GM10847 (cell line): ENCODE results near the gene RSL1D1.

Source experiments
- POLR2A ChIP-seq: IDR thresholded peaks from 2 replicates; pipeline ENCODE4 v1.6.1; 2011; ENCODE audit not compliant: insufficient read length; ENCODE audit errors: extremely low read depth

Gene RSL1D1

GRCh38 chr16:11851294-11852091 lies at the start of gene RSL1D1:
Gene RSL1D1 (minus strand): TSS chr16:11851542. CDS start chr16:11851512, 30 bp downstream.
- peak; percentile 88 for TF ChIP-seq POLR2A

GRCh38 chr16:11901091-11901490 lies 49.7 kb upstream of the RSL1D1 start:
- no peak for TF ChIP-seq POLR2A

GRCh38 chr16:11896486-11897176 lies 45.3 kb upstream of the RSL1D1 start:
- TF ChIP-seq POLR2A = no peak

- no peak for TF ChIP-seq POLR2A
These were observed 42.2 kb upstream of the RSL1D1 start for GRCh38 chr16:11893571-11893970.

- TF ChIP-seq POLR2A = no peak
These were observed 41.4 kb upstream of the RSL1D1 start for GRCh38 chr16:11892761-11893160.

- no peak for TF ChIP-seq POLR2A
These were observed 39.1 kb upstream of the RSL1D1 start for GRCh38 chr16:11890231-11890965.

GRCh38 chr16:11886881-11887280 lies 35.5 kb upstream of the RSL1D1 start:
- no peak for TF ChIP-seq POLR2A

GRCh38 chr16:11884035-11884434 lies 32.7 kb upstream of the RSL1D1 start:
- no peak for TF ChIP-seq POLR2A

GRCh38 chr16:11880007-11880406 lies 28.7 kb upstream of the RSL1D1 start:
- no peak for TF ChIP-seq POLR2A

- no peak for TF ChIP-seq POLR2A
These were observed 26.0 kb upstream of the RSL1D1 start for GRCh38 chr16:11877374-11877773.

GRCh38 chr16:11876306-11876705 lies 25.0 kb upstream of the RSL1D1 start:
- TF ChIP-seq POLR2A = no peak

GRCh38 chr16:11875721-11876120 lies 24.4 kb upstream of the RSL1D1 start:
- TF ChIP-seq POLR2A = no peak

GRCh38 chr16:11871193-11871592 lies 19.9 kb upstream of the RSL1D1 start:
- TF ChIP-seq POLR2A = no peak

GRCh38 chr16:11870399-11870798 lies 19.1 kb upstream of the RSL1D1 start:
- no peak for TF ChIP-seq POLR2A

GRCh38 chr16:11869353-11870228 lies 18.2 kb upstream of the RSL1D1 start:
- TF ChIP-seq POLR2A = no peak

- TF ChIP-seq POLR2A = no peak
These were observed 17.2 kb upstream of the RSL1D1 start for GRCh38 chr16:11868412-11868980.
